Chondrocyte (in vitro differentiated cells): Measurements from ENCODE around the gene MX1. TPM values are rescaled to one million over a fixed set of nuclear protein-coding genes. Genes with fewer than 3 reads are reported as not detected.

ENCODE experiments used
- DNase-seq: peaks from one replicate; pipeline ENCODE4 v3.0.0; 2021; ENCODE audit warnings: mixed read lengths, low spot score
- H3K27ac Mint-ChIP-seq: one replicate; pipeline ENCODE4 v1.8.0; 2021; ENCODE audit warnings: mild to moderate bottlenecking, moderate library complexity, mixed read lengths; ENCODE audit not compliant: unreplicated experiment
- H3K27me3 Mint-ChIP-seq: 2 replicates; pipeline ENCODE4 v1.8.0; 2021; ENCODE audit warnings: low read depth, mixed read lengths
- H3K36me3 Mint-ChIP-seq: 2 replicates; pipeline ENCODE4 v1.8.0; 2021; ENCODE audit warnings: low read depth, mixed read lengths
- H3K4me1 Mint-ChIP-seq: 2 replicates; pipeline ENCODE4 v1.8.0; 2021; ENCODE audit warnings: low read depth, mild to moderate bottlenecking, mixed read lengths
- H3K4me3 Mint-ChIP-seq: one replicate; pipeline ENCODE4 v1.8.0; 2021; ENCODE audit warnings: mild to moderate bottlenecking, moderate library complexity, mixed read lengths; ENCODE audit not compliant: unreplicated experiment
- H3K9me3 Mint-ChIP-seq: 2 replicates; pipeline ENCODE4 v1.8.0; 2021; ENCODE audit warnings: low read depth, mixed read lengths
- CTCF ChIP-seq: fragments of 200-600 bp; sonication (generic); IDR thresholded peaks from 2 replicates; pipeline ENCODE4 v1.5.0; 2021; ENCODE audit warnings: antibody characterized with exemption, mild to moderate bottlenecking, moderate library complexity
- total RNA-seq: library from RNA; stranded (reverse); gene quantifications from 3 replicates; pipeline ENCODE4 v1.2.1, GENCODE V29; 2021

MX1 gene
- total RNA-seq, 1 donor from 2014 or later, result 1.2 TPM

GRCh38 chr21:41435706-41436105, 9.7 kb downstream of the MX1 start:
- no peak for DNase-seq
- TF ChIP-seq CTCF, result no peak
- Mint-ChIP-seq H3K4me3 (no peak overlapping the region), H3K27me3 (no peaks in the 10 kb centered on the region), H3K9me3 (peaks cover 12% of the 10 kb centered on the region), H3K4me1 (no peaks in the 10 kb centered on the region), H3K27ac (no peak overlapping the region), H3K36me3 (peaks cover 9% of the 10 kb centered on the region)

- no peak overlapping the region for H3K4me3 Mint-ChIP-seq
- no peaks in the 10 kb centered on the region for H3K27me3 Mint-ChIP-seq
- DNase-seq, result no peak
- H3K4me1 Mint-ChIP-seq, result no peaks in the 10 kb centered on the region
- H3K27ac Mint-ChIP-seq, result no peak overlapping the region
- TF ChIP-seq CTCF, result no peak
- H3K36me3 Mint-ChIP-seq, result peaks cover 9% of the 10 kb centered on the region
- H3K9me3 Mint-ChIP-seq, result peaks cover 12% of the 10 kb centered on the region
Observed at GRCh38 chr21:41437729-41438128, 11.7 kb downstream of the MX1 start.

GRCh38 chr21:41438425-41439113, 12.5 kb downstream of the MX1 start:
- H3K9me3 Mint-ChIP-seq, result peaks cover 12% of the 10 kb centered on the region
- no peak for DNase-seq
- no peak overlapping the region for H3K27ac Mint-ChIP-seq
- H3K27me3 Mint-ChIP-seq, result no peaks in the 10 kb centered on the region
- no peaks in the 10 kb centered on the region for H3K4me1 Mint-ChIP-seq
- TF ChIP-seq CTCF, result no peak
- no peak overlapping the region for H3K4me3 Mint-ChIP-seq
- peaks cover 9% of the 10 kb centered on the region for H3K36me3 Mint-ChIP-seq

- Mint-ChIP-seq H3K9me3 (peaks cover 12% of the 10 kb centered on the region), H3K4me3 (no peak overlapping the region), H3K27me3 (no peaks in the 10 kb centered on the region), H3K4me1 (no peaks in the 10 kb centered on the region), H3K27ac (no peak overlapping the region), H3K36me3 (peaks cover 9% of the 10 kb centered on the region)
- DNase-seq, result no peak
- TF ChIP-seq CTCF, result no peak
Observed at GRCh38 chr21:41439248-41439647, 13.2 kb downstream of the MX1 start.

- Mint-ChIP-seq H3K27me3 (no peaks in the 10 kb centered on the region), H3K4me1 (no peaks in the 10 kb centered on the region), H3K27ac (no peak overlapping the region), H3K36me3 (peaks cover 1% of the 10 kb centered on the region), H3K4me3 (no peak overlapping the region), H3K9me3 (no peaks in the 10 kb centered on the region)
- no peak for DNase-seq
- TF ChIP-seq CTCF, result no peak
Observed at GRCh38 chr21:41441546-41441945, 15.5 kb downstream of the MX1 start.
